Vein endothelial cell (primary cell): ENCODE results near the gene POTEI. TPM values are rescaled to one million over a fixed set of nuclear protein-coding genes. Genes with fewer than 3 reads are reported as not detected.

Experiments
- small RNA-seq: library from RNA; depleted of rRNA; stranded (forward); fragments of <200 nt; gene quantifications from one replicate; pipeline ENCODE3, GENCODE V24; 2012
- total RNA-seq: library from RNA; depleted of rRNA; stranded (reverse); fragments of >200 nt; gene quantifications from 2 replicates; pipeline ENCODE4 v1.2.3, GENCODE V29; 2012

Gene POTEI
- 0.33 and 0.48 TPM in 2 replicates for total RNA-seq

DNA sequence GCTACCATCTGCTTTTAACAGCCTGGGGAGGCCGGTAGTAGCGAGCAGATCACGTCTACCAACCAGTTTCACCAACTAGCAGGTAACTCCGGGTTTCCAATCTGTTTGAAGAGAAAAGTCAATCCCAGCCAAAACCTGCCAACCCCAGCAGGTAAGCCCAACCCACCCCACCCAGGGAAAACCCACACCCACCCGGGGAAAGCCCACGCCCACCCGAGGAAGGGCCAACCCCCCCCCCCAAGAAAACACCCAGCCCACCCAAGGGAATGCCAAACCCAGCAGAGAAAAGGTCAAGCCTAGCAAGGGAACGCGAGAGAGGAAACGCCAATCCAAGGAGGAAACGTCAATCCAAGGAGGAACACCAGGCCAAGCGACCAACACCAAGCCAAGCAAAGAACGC lies at the start of gene POTEI:
TSS of gene POTEI (minus strand) at position 101 of the 400 bp plus-strand sequence. CDS start at position 8, 93 bp downstream.

GRCh38 chr2:130520992-130521391 lies 11.9 kb upstream of the POTEI start, which contains the start of gene CFC1B:
TSS of gene CFC1B (plus strand) at chr2:130521222. CDS start at chr2:130521485, 263 bp downstream.

Small RNA genes within 50 kb of the gene (small RNA-seq; reads per million reads assigned to genes)
- not detected for gene RF00017
- not detected for gene RNU6-473P

Other genes starting within 250 kb of the POTEI start
- gene IMP4, start 166.4 kb downstream of the POTEI start, total RNA-seq = 92.4 and 104 TPM in 2 replicates
- gene PTPN18, start 153.3 kb downstream of the POTEI start, total RNA-seq = 25.1 and 28.1 TPM in 2 replicates
- not detected in 2 replicates for gene CFC1B, start 11.9 kb upstream of the POTEI start, total RNA-seq
- not detected in 2 replicates for gene CFC1, start 90.2 kb upstream of the POTEI start, total RNA-seq
- 0.19 and 0.65 TPM in 2 replicates for gene POTEJ, start 102.1 kb upstream of the POTEI start, total RNA-seq
- gene GPR148, start 219.7 kb upstream of the POTEI start, total RNA-seq = not detected in 2 replicates
- gene AMER3, start 246.2 kb upstream of the POTEI start, total RNA-seq = not detected in 2 replicates